ENCODE measurements around the gene FABP1. TPM values are rescaled to one million over a fixed set of nuclear protein-coding genes. Genes with fewer than 3 reads are reported as not detected.
A peak's percentile ranks its signal among the peaks of the same experiment; 100 is the strongest.

FABP1 gene
- 351 TPM for total RNA-seq

DNA sequence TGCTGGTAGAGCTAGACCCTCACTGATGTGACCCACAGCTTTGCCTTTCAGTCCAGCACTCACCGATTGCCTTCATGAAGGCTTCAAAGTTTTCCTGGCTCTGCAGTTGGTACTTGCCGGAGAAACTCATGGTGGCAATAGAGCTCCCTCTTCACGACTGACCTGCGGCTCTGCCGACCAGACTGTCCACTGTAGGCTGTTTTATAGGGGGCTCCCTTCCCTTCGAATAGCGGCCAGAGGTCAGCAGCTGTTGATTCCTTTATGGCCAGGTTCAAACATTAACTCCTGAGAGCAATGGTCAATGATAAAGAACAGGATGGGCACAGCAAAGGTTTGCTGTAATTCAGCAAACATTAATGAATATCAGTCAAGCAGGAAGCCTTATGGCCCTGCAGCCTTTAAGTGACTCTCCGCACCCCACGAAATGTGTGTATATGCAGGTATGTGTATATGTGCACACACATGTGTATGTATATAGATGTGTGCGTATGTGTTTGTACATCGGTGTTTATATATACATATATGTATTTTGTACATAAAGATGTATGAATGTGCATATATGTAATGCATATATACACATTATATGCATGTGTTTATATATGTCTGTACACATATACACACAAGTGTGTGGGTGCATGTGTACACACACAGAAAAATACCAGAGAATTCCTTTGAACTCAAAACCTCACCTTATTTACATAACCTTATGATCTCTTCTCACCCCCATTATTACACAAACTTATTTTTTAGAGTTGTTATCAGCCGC lies at the start of gene FABP1:
Gene FABP1, minus strand, starts transcription at position 175 of the 766 bp plus-strand sequence. Its CDS starts 45 bp downstream, at position 130.
- DNase-seq (ENCODE audit: low spot score) (peak; percentile 82), ATAC-seq (peak; percentile 65)

DNA sequence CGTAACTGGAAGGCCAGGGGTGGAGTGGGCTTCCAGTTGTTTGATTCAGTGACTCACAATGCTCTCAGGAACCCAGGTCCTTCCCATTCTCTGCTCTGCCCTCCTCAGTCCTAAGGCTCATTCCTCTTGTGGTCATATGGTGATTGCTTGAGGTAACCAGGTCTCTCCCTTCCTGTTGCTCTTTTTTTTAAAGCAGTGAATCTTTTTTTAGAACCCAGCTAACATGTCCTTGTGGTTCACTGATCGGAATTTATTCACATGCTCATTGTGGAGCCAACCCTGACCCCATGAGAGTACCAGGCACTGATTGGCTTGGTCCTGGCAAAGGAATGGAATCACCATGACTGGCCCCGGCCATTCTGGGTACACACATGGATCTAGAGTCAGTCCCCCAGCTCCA lies 49.7 kb upstream of the FABP1 start:
- DNase-seq (ENCODE audit: low spot score) (no peak), ATAC-seq (no peak)

DNA sequence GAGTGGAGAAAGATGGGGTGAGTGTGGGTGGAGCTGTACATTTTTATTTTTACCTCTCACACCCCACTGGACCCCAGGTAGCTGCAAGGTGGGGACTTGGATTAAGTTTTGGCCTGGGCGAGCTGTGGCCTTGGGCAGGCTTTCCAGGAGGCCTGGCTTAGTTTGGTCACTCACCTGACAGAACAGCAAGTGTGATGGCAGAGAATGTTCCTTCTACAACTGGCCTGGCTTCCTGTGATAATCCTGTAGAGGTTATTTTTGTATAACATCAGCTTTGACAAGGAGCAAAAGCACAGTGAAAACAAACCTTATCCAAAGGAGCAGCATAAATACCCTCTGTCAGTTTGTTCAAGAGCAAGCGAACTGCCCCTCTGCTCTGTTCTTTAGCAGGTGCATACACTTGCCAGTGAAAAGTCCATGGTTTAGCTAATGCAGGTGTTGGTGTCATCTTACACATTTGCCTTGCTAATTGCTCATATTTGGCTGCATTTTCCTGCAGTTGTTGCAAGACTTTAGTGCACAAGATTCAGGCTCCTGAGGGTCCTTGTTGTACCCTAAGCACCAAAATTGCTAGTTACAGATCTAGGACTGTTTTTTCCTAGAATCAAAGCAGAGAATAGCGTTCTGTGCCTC lies 48.6 kb upstream of the FABP1 start:
- no peak for ATAC-seq
- no peak for DNase-seq (ENCODE audit: low spot score)

DNA sequence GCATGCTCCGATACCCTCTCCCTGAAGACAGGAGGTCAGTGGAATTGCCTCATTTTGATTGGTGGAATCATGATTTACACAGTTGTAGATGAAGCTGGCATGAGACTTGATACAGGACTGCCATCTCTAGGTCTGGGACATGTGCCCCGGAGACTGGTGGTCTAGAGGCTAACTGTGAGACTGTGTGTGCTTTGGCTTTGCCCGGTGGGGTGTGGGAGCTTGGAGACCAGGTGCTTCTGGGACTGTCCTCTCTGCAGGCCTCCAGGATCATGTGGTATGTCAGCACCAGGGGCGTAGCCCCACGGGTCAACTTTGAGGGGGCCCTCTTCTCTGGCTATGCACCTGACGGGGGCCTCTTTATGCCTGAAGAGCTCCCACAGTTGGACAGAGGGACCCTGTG lies 45.0 kb upstream of the FABP1 start:
- ATAC-seq (no peak), DNase-seq (ENCODE audit: low spot score) (no peak)

DNA sequence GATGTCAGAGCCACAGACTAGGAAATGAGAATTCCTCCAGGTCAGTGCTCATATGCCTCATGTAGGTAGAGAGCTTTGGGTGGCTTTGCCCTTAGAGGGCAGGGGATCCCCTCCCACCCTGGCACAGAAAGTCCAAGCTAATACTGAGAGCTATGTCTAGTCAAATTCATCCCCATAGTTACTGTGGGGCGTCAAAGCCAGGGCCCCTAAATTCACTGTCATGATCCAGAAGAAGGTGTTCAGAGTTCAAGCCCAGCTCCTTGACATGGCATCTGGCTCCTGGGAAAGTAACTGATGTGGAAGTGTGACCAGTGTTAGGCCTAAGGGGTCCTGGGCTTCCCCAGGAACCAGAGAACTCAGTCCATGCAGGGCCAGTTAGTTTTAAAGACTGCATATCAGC lies 44.1 kb upstream of the FABP1 start:
- DNase-seq (ENCODE audit: low spot score) (no peak), ATAC-seq (no peak)

DNA sequence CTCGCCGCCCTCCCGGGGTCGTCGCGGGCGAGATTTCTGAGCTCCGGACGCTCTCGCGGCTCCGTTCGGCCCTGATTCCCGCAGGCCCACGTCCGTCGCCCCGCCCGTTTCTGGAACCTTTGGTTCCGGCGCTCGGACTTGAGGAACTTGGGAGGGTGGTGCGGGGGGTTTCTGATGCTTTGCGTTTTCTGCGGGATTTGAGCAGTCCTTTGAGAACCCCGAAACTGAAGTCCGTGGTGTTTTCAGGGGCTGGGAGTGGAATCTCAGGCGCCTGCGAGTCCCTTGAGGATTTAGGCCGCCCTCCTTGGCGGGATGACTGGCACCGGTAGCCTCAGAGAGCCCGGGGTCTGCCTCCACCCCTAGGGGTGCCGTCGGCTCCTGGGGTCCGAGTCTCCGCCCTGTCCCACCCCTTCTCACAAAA lies 42.6 kb upstream of the FABP1 start:
- peak; percentile 65 for DNase-seq (ENCODE audit: low spot score)
- ATAC-seq = peak; percentile 41

DNA sequence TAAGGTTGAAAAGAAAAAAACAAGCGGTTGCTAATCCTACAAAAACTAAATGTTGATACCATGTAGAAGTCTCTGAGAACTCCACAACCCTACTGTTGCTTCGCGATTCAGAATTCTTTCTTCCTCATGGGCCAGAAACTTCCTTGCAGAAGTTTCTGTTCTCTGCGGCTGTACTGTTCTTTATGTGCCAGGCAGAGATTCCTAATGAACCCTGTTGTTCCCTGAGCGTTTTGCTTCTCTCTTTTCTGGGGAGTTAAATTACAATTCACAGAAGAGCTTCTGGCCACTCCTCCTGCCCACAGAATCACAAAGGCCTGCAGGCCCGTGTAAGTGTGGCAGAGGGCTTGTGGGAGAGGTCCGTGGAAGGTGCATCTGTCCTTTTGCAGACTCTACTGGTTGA lies 40.5 kb upstream of the FABP1 start:
- ATAC-seq (no peak), DNase-seq (ENCODE audit: low spot score) (no peak)

DNA sequence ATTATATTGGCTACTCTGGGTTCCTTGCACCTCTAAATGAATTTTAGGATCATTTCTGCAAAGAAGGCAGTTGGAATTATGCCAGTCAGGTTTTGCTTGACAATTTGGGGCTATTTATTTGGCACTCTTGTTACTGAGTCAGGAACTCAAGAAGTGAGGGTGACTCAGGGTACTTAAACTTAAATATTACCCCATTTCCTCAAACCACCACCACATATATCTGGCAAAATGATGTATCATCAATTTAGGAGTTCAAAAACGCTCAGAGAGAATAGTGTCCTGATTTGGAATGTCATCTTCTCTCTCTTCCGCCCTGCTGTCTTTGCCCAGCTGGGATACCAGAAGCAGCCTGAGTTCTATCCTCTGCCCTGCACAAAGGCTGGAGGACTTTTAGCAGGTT lies 39.9 kb upstream of the FABP1 start:
- ATAC-seq (no peak), DNase-seq (ENCODE audit: low spot score) (no peak)

DNA sequence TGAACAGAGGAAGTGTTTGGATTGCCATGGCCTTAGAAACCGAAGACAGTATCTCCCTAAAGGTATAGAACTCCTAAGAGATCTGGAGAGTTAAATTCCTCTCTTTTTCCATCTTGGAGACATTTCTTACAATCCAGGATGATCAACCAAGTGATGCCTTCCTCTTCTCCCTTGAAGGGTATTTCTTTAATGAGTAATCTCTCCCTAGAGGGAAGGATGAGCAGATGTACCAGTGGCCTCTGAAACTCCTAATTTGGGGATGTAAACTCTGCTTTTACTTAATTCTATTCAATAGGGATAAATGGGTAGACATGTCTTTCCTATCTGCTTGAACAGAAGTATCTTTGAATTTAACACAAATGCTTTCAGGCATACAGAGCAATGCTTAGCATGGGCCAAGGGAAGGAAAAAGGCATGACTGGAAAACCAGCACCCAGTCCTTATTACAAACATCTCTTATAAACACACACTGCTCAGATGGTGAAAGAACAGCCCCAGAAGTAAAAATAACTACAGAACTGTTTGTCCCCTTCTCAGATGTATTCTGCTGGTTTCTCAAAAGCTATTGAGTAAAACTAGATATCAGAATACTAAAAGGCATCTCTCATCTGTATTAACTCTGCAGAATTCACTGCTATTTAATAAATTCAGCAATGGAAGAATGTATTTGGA lies 37.6 kb upstream of the FABP1 start:
- DNase-seq (ENCODE audit: low spot score) = no peak
- ATAC-seq = no peak

DNA sequence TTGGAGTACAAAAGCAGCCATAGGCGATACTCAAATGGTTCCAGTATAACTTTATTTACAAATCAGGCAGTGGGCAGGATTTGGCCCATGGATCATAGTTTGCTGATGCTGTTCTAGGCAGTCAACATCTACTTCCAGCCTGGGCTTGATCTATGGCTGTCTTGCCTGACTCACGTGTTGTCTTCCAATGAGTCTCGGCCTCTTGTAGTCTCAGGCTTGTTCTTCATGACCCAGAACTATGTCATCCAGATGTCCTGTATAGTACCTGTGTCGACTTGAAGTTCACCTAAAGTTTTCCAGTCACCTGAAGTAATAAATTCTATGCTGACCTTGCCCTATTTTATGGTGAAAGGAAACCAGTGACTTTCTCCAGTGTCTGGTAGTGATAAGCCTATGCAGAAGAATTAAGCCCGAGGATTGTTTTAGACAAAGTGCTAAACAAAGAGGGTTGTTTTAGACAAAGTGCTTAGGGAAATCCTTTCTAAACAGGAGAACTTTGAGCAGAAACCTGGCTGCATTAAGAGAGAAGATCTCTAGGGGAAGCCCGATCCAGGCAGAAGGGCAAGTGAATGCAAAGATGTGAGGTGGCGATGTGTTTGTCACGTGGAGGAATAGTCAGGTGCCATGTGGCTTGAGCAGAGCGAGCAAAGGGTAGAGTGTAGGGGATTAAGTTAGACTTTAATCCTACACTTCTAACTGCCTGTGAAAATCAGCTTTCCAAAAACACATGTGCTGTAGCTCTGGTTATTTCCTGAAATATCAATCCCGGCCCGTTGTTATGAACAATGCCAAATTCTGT lies 33.8 kb upstream of the FABP1 start:
- DNase-seq (ENCODE audit: low spot score) = no peak
- ATAC-seq = peak; percentile 28

DNA sequence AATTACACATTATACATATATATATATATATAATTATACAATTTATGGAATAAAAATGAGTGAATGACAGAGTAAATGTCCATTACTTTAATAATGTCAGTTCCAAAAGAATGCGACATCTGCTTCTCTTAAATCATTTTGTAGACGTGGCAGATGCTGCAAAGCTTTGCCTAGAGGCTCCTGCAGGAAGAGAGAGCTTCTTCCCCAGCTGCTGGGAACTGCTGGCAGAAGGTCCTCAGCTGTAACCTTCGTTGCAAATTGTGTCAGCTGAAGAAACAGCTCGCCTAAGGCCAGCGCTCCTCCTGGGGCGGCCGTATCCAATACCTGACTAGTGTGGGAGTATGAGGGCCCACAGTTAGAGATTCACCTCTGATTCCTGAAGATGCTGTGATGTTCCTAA lies 32.7 kb upstream of the FABP1 start:
- DNase-seq (ENCODE audit: low spot score) = no peak
- no peak for ATAC-seq

DNA sequence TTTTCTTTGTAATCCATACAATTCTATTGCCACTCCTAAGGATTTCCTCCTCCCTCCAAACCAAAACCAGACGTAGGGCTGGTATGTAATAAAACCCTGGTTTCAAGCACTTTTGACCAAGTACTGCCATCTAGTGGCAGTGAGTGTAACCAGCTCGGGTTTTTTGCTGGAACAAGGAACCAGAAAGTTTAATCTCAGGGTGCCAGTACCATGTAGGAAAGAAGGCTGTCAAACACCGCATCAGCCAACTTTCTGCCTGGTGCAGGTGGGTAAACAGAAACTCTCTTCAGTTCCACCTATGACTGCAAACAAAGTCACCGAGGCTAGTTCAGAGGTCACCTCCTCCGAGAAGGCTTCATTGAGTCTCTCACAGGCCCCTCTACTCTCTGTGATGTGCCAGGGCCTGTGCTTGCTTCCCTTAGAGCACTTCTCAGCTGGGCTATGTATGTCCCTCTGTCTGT lies 32.1 kb upstream of the FABP1 start:
- DNase-seq (ENCODE audit: low spot score) = peak; percentile 80
- ATAC-seq = peak; percentile 98

DNA sequence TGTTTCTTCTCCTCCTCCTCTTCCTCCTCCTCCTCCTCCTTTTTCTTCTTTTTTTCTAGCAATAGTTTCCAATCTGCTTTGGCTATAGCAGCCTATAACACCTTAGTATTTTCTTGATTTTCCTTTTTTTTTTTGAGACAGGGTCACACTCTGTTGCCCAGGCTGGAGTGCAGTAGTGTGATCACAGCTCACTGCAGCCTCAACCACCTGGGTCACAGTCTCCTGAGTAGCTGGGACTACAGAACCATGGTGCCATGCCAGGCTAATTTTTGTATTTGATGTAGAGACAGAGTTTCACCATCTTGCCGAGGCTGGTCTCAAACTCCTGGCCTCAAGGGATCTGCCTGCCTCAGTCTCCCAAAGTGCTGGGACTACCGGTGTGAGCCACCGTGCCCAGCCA lies 31.6 kb upstream of the FABP1 start:
- DNase-seq (ENCODE audit: low spot score) = no peak
- peak; percentile 27 for ATAC-seq

DNA sequence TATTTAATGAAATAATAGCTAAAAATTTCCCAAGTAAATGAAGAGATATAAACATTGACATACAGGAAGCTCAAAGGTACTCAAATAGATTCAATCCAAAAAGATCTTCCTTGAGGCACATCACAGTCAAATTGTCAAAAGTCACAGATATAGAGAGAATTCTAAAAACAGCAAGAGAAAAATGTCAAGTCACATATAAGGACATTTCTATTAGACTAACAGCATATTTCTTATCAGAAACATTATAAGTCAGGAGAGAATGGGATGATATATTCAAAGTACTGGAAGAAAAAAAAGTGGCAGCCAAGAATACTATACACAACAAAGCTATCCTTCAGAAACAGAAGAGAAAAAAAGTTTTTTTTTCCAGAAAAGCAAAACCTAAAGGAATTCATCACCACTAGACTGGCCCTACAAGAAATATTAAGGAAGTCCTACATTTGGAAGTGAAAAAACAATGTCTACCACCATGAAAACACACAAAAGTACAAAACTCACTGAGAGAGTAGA lies 21.1 kb upstream of the FABP1 start:
- no peak for ATAC-seq
- DNase-seq (ENCODE audit: low spot score) = no peak

DNA sequence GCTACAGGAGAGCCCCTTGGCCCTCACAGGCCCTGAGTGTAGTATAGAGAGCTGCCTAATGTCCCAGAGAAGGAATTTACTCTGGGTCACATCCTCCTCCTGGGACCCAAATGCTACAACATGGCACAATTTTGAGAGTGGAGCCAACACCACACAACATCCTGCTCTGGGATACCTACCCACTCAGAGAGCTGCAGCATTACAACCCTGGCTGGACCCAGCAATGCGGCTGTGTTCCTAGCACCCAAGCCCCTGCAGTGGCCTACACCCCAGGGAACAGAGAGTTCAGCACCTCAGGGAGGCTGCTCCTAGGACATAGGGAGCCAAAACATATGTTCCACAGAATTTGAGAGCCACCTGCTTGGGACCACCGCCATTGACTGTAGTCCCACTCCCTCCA lies 19.3 kb upstream of the FABP1 start:
- no peak for ATAC-seq

DNA sequence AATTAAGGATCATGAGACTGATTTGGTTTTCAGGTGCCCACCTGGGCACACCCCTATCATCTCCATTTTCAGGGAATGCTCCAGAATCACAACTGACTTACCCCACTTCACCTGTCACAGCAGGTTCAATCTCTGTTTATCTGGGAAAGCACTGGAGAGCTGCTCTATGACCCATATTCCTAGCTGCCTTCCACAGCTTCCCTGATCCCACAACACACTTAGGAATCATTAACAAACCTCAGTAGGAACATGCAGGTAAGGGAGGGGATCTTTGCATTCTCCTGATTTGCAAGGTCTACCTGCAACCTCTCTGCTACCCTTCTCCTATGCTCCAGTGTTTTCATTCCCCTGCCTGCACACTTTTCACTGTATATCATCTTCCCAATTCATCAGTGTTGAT lies 18.7 kb upstream of the FABP1 start:
- DNase-seq (ENCODE audit: low spot score) (no peak), ATAC-seq (peak; percentile 78)

More for the DNA sequence above, 19.3 kb upstream of the FABP1 start:
- no peak for DNase-seq (ENCODE audit: low spot score)

DNA sequence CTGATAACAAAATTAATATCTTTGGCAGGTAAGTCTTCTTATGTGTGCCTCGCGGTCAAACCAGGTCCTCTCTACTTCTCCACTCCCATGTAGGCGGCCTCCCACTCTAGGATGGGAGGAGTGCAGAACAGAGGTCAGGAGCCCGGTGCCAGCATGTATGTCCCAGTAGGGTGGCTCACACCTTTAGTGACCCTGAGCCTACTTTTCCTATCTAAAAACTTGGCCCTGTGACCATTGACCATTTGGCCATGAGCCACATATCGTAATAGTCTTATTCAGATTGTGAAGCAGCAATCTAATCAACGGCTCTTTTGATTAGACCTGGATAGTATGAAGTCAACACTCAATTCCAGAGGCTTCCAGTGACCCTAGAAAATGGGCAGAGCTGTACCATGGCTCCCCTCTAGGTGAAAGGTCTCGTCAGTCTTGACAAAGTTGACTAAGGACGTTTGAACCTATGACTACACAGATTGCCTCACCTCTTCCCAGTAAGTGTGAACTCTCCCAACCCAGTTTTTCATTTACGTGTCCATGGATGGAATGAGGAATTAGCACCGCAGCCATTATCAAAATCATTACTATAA lies 17.1 kb upstream of the FABP1 start:
- DNase-seq (ENCODE audit: low spot score) (peak; percentile 86), ATAC-seq (peak; percentile 91)

DNA sequence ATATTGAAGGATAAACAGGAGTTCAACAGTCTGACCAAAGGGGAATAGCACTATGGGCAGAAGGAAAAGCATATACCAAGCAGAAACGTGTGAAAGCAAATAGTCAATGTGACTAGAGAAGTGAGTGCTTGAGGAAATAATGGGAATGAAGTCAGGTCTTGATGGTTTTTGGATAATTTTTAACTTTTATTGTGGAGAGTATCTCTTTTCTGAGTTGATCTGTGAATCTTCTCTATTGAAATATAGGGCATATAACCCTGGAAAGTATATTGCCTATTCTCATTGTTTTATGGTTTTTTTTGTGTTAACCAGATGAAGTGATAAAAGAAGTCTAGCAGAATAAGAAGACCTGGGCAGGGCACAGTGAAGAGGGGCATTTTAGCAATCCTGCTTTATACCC lies 16.4 kb upstream of the FABP1 start:
- ATAC-seq (no peak), DNase-seq (ENCODE audit: low spot score) (no peak)

DNA sequence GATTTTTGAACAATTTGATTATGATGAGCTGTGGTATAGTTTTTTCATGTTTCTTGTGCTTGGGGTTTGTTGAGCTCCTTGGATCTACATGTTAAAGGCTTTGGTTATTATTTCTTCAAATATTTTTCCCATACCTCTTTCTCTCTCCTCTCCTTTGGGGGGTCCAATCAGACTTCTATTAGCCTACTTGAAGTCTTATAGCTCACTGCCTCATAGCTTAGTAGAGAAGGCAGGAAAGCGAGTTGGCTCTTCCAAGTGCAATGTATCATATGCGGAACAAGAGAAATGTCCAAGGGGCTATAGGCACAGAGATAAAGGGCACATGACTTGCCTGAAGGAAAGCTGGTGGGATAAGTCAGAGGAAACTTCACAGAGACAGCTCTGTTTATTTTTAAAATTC lies 14.1 kb upstream of the FABP1 start:
- no peak for DNase-seq (ENCODE audit: low spot score)
- ATAC-seq = no peak

DNA sequence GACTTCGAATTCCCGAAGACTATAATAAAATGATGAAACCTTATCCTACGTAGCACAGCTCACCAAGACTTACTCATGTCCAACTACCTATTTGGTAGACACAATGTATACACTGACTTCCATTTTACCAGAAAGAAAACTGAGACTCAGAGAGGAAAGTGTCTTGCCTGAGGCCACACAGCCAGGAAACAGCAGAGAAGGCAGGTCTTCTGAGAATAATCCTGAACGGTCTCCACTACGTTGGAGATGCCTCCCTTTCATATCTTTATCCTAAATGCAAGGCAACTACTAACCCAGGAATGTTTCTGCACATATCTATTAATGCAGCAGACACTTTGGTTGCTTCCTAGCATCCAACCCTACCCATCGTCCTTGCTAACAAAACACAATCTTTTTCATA lies 11.9 kb upstream of the FABP1 start:
- DNase-seq (ENCODE audit: low spot score) (no peak), ATAC-seq (no peak)

Data from left lobe of liver (tissue), 2 donors.